B cell (primary cell): Measurements from ENCODE around the gene TFEB.

Source experiments
- CTCF ChIP-seq: fragments of 200-600 bp; IDR thresholded peaks from one replicate; pipeline ENCODE4 v1.8.0; 2022; ENCODE audit warnings: antibody characterized with exemption, mild to moderate bottlenecking
- EZH2 ChIP-seq: IDR thresholded peaks from 2 replicates; pipeline ENCODE4 v1.6.1; 2012; ENCODE audit warnings: borderline replicate concordance, low read depth, mild to moderate bottlenecking, moderate library complexity, low read length; ENCODE audit not compliant: insufficient read depth, poor library complexity, severe bottlenecking

GRCh38 chr6:41719436-41720261, 15.8 kb downstream of the TFEB start:
- no peak for TF ChIP-seq CTCF
- no peak for TF ChIP-seq EZH2
